Activated T-cell treated with anti-CD3 and anti-CD28 coated beads for 1 hour (primary cell): ENCODE measurements around the gene CRYBA4.
"Not testable (repeated sequence)": the region's sequence is repeated elsewhere in the genome, so short reads cannot be mapped to it uniquely, and the experiment has no call there.

Experiments used
- DNase-seq: peaks from one replicate; pipeline ENCODE4 v3.0.0-alpha.2; 2020; ENCODE audit warnings: low read depth

The CRYBA4 gene

GRCh38 chr22:26597026-26597425, 24.7 kb upstream of the CRYBA4 start:
- DNase-seq: no peak

- DNase-seq: no peak
Observed at GRCh38 chr22:26597480-26597879, 24.3 kb upstream of the CRYBA4 start.

GRCh38 chr22:26599505-26599904, 22.3 kb upstream of the CRYBA4 start:
- no peak for DNase-seq

GRCh38 chr22:26601726-26602125, 20.0 kb upstream of the CRYBA4 start:
- DNase-seq: no peak

GRCh38 chr22:26602127-26602526, 19.6 kb upstream of the CRYBA4 start:
- DNase-seq: no peak

- DNase-seq: no peak
Observed at GRCh38 chr22:26604368-26604767, 17.4 kb upstream of the CRYBA4 start.

- DNase-seq: no peak
Observed at GRCh38 chr22:26606611-26607010, 15.2 kb upstream of the CRYBA4 start.

GRCh38 chr22:26608129-26608528, 13.6 kb upstream of the CRYBA4 start:
- no peak for DNase-seq

GRCh38 chr22:26609287-26609686, 12.5 kb upstream of the CRYBA4 start:
- DNase-seq: no peak

GRCh38 chr22:26610072-26610958, 11.4 kb upstream of the CRYBA4 start:
- no peak for DNase-seq

GRCh38 chr22:26610996-26611395, 10.8 kb upstream of the CRYBA4 start:
- no peak for DNase-seq

- DNase-seq: no peak
Observed at GRCh38 chr22:26612652-26613051, 9.1 kb upstream of the CRYBA4 start.

- not testable (repeated sequence) for DNase-seq
Observed at GRCh38 chr22:26613753-26614152, 8.0 kb upstream of the CRYBA4 start.

GRCh38 chr22:26614322-26614721, 7.4 kb upstream of the CRYBA4 start:
- DNase-seq: no peak

- DNase-seq: no peak
Observed at GRCh38 chr22:26615149-26615548, 6.6 kb upstream of the CRYBA4 start.

GRCh38 chr22:26615830-26616435, 5.8 kb upstream of the CRYBA4 start:
- no peak for DNase-seq

- no peak for DNase-seq
Observed at GRCh38 chr22:26616650-26617049, 5.1 kb upstream of the CRYBA4 start.

GRCh38 chr22:26617271-26618199, 4.2 kb upstream of the CRYBA4 start, which contains the start of gene CRYBB1:
TSS of gene CRYBB1 (minus strand) at chr22:26618027. CDS start at chr22:26616319, 1,708 bp downstream.
- DNase-seq: no peak

- DNase-seq: no peak
Observed at GRCh38 chr22:26618455-26618854, 3.3 kb upstream of the CRYBA4 start.

GRCh38 chr22:26619510-26619909, 2.3 kb upstream of the CRYBA4 start:
- no peak for DNase-seq

GRCh38 chr22:26620197-26620596, 1.6 kb upstream of the CRYBA4 start:
- DNase-seq: no peak

GRCh38 chr22:26623984-26624383, 2.2 kb downstream of the CRYBA4 start:
- no peak for DNase-seq
